Fibroblast of villous mesenchyme (primary cell): Measurements from ENCODE around the gene DYNC1I1. TPM values are rescaled to one million over a fixed set of nuclear protein-coding genes. Genes with fewer than 3 reads are reported as not detected.
A peak's percentile ranks its signal among the peaks of the same experiment; 100 is the strongest.

Experiments used
- DNase-seq: peaks from one replicate; pipeline ENCODE4 v3.0.0-alpha.2; 2010; ENCODE audit warnings: low read depth
- H3K4me3 ChIP-seq: 2 replicates; pipeline ENCODE4 v1.5.1; 2011; ENCODE audit warnings: low read depth, mild to moderate bottlenecking, low read length
- CTCF ChIP-seq: IDR thresholded peaks from 2 replicates; pipeline ENCODE4 v1.5.1; 2012; ENCODE audit warnings: low read depth, mild to moderate bottlenecking, low read length; ENCODE audit not compliant: insufficient read depth
- total RNA-seq: library from RNA; depleted of rRNA; stranded (reverse); fragments of >200 nt; gene quantifications from 2 replicates; pipeline ENCODE4 v1.2.3, GENCODE V29; 2012

The DYNC1I1 gene
- total RNA-seq, 1 donor = 0.43 TPM

DNA sequence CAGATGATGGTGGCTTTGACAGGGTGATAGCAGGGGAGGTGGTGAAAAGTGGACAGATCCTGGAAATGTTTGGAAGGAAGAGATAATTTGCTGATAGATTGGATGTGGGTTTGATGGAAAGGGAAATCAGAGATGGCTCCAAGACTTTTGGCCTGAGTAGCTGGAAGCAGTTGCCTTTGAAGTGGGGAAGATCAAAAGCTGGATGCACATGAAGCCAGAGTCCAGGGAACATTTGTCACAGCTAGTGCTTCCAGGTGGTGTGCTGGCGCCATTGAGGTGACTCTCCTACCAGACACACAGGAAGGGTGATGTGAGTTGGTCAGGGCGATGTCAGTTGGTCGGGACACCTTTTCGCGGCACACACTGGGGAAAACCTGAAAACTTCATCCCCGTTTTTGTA is 15.9 kb downstream of the DYNC1I1 start:
- DNase-seq = no peak
- H3K4me3 ChIP-seq = no peak overlapping the region

GRCh38 chr7:95788884-95789283 is 16.5 kb downstream of the DYNC1I1 start:
- DNase-seq = no peak
- no peak overlapping the region for H3K4me3 ChIP-seq
- no peak for TF ChIP-seq CTCF

More for the DNA sequence above, 15.9 kb downstream of the DYNC1I1 start:
- no peak for TF ChIP-seq CTCF

DNA sequence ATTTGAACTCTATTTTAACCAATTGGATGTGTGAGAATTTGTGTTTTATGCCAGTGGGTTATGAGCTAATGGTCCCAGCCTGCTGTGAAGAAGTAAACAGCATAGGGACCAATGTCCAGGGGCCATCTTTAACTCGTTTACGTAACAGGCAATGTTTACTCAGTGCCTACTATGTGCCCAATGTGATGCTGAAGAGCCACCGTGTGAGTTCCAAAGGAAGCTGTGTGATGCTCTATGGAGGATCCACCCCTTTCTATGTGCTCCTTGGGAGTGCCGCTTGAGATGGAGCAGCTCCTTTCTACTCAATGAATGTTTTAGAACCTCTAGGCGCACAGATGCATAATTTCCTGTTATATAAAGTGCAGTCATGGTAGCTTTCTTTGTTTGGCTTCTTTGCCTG is 21.3 kb downstream of the DYNC1I1 start:
- no peak overlapping the region for H3K4me3 ChIP-seq
- TF ChIP-seq CTCF = no peak
- no peak for DNase-seq

DNA sequence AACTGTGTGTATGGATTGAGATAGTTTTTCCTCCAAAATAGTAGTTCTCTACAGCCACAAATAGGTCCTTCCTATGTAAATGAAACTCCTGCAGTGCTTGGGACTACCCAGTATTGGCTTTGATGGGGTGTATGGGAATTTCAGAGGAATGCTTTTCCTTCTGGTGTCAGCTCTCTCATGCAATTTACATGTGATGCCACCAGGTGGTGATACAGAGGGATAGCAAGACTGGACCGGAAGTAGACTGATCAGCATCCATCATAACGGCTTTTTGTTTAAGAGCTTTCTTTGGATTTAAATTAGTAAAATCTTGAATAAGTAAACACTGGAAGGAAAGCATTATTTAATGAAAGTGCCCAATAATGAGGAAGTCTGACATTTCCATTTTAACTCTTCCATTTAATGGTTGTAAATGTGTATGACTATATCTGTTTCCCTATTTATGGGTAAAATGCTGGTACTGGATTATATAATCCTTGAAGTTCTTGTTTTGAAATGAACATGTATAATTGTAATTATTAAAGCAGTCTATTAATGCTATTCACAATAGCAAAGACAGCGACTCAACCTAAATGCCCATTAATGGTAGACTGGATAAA is 22.7 kb downstream of the DYNC1I1 start:
- DNase-seq = peak; percentile 31
- no peak overlapping the region for H3K4me3 ChIP-seq
- peak; percentile 62 for TF ChIP-seq CTCF

DNA sequence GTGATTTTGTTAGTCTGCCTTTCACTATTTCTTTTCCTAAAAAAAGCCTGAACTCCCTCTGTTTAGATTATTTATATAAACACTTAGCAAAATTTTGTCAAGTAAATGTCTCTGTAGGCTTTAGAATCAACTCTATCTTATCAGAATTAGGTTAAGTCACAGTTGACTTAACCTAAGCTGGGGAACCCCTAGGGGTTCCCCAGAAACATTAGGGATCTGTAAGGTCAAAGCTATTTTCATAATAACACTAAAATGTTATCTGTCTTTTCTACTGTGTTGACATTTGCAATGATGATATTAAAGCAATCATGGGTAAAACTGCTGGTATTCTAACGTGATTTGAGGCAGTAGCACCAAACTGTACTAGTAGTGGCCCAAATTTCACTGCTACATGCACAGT is 24.3 kb downstream of the DYNC1I1 start:
- DNase-seq = no peak
- TF ChIP-seq CTCF = no peak
- no peak overlapping the region for H3K4me3 ChIP-seq

GRCh38 chr7:95798401-95798930 is 26.1 kb downstream of the DYNC1I1 start:
- TF ChIP-seq CTCF = no peak
- no peak for DNase-seq
- H3K4me3 ChIP-seq = no peak overlapping the region

- DNase-seq = no peak
- no peak overlapping the region for H3K4me3 ChIP-seq
- no peak for TF ChIP-seq CTCF
These were observed 28.4 kb downstream of the DYNC1I1 start for GRCh38 chr7:95800787-95801186.
